Prostate gland (tissue), 2 donors: ENCODE results near the gene KDM4B.

ENCODE experiments used
- POLR2A ChIP-seq: fragments of 450-650 bp; IDR thresholded peaks from one replicate; pipeline ENCODE4 v1.6.1; 2016; ENCODE audit warnings: antibody characterized with exemption, mild to moderate bottlenecking
- POLR2AphosphoS5 ChIP-seq: sonication (generic); formaldehyde crosslinking; IDR thresholded peaks from one replicate; pipeline ENCODE4 v1.6.1; 2017; ENCODE audit warnings: antibody characterized with exemption
- TF ChIP-seq, protein P1 (sequence below), 4 experiments: fragments of 200-600 bp in 2 of 4; fragments of 450-650 bp in 2 of 4; sonication (generic) in 2 of 4; IDR thresholded peaks; 1 replicate in 3 of 4; 2 replicates in 1 of 4; pipeline ENCODE4 v1.5.1; 2016 to 2019; ENCODE audit warnings: antibody characterized with exemption in 4 of 4, mild to moderate bottlenecking in 2 of 4, moderate library complexity in 2 of 4

DNA sequence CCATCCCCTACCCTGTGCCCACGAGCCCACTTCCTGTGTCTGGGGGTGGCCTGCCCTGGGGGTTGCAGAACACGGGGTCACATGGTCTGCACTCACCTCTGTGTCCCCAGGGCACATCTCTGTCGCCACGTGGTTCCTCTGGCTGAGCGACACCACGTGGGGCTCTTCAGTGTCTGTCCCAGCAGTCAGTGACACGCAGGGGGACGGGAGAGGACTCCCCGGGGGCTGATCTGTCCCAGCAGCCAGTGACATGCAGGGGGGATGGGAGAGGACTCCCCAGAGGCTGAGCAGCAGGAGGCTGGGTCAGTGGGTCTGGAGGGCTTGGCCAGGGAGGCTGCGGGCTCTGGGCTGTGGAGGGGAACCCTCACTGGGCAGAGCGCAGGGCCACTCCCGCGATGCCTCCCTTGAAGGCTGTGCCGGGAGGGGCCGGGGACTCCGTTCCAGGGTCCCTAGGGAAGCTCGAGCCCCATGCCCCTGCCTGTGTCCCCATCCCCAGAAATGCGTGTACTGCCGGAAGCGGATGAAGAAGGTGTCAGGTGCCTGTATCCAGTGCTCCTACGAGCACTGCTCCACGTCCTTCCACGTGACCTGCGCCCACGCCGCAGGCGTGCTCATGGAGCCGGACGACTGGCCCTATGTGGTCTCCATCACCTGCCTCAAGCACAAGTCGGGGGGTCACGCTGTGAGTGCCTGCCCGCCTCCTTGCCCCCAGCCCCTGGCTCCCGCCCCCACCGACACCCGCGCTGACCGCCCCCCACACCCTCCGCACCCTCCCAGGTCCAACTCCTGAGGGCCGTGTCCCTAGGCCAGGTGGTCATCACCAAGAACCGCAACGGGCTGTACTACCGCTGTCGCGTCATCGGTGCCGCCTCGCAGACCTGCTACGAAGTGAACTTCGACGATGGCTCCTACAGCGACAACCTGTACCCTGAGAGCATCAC lies 174.8 kb downstream of the KDM4B start:
- TF ChIP-seq POLR2A = no peak
- TF ChIP-seq, protein P1, sequence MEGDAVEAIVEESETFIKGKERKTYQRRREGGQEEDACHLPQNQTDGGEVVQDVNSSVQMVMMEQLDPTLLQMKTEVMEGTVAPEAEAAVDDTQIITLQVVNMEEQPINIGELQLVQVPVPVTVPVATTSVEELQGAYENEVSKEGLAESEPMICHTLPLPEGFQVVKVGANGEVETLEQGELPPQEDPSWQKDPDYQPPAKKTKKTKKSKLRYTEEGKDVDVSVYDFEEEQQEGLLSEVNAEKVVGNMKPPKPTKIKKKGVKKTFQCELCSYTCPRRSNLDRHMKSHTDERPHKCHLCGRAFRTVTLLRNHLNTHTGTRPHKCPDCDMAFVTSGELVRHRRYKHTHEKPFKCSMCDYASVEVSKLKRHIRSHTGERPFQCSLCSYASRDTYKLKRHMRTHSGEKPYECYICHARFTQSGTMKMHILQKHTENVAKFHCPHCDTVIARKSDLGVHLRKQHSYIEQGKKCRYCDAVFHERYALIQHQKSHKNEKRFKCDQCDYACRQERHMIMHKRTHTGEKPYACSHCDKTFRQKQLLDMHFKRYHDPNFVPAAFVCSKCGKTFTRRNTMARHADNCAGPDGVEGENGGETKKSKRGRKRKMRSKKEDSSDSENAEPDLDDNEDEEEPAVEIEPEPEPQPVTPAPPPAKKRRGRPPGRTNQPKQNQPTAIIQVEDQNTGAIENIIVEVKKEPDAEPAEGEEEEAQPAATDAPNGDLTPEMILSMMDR (IDR thresholded peaks at IDR 0.05) = no peak
- TF ChIP-seq POLR2AphosphoS5 = no peak
